Right lung (tissue), 5 donors: Measurements from ENCODE around the gene CCDC127. TPM values are rescaled to one million over a fixed set of nuclear protein-coding genes. Genes with fewer than 3 reads are reported as not detected.
"Not testable (repeated sequence)": the region's sequence is repeated elsewhere in the genome, so short reads cannot be mapped to it uniquely, and the experiment has no call there.

ENCODE experiments used
- DNase-seq, 2 donors: peaks; one replicate each; pipeline ENCODE4 v3.0.0-alpha.2; 2013
- polyA plus RNA-seq, 5 donors: library from polyadenylated mRNA; unstranded; fragments of 120-200 nt; gene quantifications; one replicate each; pipeline versions ENCODE4 v1.2.1 to v1.2.3, GENCODE V29; 2013; ENCODE audit warnings: inconsistent platforms in 1 of 5, low replicate concordance in 1 of 5; ENCODE audit not compliant: insufficient read length in 5 of 5, insufficient read depth in 1 of 5

The CCDC127 gene
- polyA plus RNA-seq, 5 donors: 11.6 to 16.1 (median 12.3) TPM

DNA sequence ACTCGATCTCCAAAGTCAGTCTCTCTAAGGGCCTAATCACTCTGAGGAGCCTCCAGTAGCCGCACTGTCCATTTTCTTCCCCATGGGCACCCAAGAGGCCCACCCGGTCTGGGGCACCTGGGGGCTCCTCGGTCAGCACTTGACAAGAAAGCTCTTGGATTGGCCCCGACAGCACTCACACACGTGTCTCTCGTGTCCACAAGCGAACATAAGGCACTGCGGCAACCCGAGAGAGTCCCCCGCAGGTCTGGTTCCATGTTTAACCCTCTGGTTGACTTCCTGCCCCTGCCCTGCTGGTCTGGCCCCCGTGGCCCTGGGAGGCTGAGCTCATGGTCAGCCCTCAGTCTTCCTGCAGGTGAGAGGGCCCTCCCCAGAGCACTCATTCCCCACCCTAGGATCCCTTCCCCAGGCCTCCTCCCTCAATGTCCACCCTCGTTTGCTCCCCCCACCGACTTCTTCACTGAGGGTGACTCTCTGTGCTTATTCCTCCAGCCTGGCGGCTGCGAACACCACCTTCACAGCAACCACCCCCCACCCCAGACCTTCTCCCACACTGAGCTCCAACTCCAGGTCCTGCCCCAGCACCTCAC lies 43.0 kb downstream of the CCDC127 start:
- DNase-seq: no peak

DNA sequence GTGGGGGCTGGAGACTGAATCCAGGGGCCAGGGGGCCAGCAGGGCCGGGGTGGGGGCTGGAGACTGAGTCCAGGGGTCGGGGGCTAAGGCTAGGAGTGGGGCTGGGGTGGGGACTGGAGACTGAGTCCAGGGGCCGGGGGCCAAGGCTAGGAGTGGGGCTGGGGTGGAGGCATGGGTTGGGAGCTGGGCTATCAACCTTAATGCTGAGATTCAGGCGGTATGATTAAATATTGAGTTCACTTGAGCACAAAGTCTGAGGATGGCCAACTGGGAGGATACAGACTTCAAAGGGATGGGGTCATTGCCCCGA lies 43.7 kb downstream of the CCDC127 start:
- no peak for DNase-seq

DNA sequence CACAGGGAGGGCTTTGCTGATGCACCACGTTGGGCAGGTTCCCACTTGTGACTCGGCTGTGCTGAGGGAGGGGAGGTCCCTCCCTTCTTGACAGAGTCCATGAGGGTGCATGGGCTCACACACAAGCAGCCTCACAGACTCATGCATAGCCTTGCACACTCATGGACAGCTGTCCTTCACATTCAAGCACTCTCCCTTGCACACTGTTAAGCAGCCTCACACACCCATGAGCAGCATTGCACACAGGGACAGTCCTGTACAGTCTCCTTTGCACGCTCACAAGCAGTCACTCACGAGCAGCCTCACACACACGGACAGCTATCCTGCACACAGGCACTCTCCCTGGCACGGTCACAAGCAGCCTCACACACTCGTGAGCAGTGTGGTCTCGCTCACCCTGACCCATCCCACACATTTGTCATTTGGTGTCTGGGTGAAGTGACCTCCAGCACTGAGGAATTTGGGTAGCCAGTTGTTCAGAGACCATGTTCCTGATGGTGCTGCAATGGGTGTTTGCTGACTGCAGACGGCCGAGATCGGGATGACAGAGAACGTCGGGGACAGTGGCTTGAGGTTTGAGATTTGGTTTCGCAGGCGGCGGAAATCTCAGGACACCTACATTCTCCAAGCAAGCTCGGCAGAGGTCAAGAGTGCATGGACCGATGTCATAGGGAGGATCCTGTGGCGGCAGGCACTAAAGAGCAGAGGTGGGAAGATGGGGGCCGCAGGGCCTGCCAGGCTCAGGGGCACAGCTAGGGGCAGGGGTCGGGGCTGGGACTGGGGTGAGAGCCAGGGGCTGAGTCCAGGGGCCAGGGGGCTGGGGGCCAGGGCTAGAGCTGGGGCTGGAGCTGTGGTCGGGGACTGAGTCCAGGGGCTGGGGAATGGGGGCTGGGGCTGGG lies 44.3 kb downstream of the CCDC127 start:
- no peak for DNase-seq

DNA sequence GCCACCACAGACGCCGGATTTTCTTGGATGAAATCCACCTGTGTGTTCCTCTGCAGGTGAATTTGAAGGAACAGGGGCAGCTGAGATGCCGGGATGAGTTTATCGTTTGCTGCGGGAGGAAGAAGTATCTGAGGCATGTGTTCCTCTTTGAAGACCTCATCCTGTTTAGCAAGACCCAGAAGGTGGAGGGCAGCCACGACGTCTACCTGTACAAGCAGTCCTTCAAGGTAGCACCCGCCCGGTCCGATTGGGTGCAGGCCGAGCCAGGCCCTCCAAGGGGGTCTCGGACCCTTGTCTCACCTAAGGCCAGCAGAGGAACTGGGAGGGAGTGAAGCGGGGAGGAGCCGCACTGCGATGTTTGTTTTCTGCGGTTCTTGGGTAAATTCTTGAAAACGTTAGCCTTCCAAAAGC lies 45.1 kb downstream of the CCDC127 start:
- DNase-seq: no peak

DNA sequence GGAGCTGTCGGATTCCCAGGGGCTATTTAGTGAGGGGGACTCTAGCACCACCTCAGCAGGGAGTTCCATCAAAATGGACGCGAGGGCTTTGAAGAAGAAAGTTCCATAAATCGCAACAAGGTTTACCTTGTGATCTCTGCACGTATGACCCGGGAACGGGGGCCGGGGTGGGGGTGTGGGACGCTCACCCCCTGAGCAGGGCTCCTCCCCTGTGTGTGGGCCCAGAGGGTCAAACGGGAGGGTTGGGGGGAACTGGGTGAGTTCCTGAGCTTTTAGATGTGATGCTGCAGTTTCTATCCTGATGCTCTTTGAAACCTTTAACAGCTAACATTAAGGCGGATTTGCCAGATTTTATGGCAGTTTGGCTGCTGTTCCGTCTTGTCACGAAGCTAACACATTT lies 45.5 kb downstream of the CCDC127 start:
- no peak for DNase-seq

DNA sequence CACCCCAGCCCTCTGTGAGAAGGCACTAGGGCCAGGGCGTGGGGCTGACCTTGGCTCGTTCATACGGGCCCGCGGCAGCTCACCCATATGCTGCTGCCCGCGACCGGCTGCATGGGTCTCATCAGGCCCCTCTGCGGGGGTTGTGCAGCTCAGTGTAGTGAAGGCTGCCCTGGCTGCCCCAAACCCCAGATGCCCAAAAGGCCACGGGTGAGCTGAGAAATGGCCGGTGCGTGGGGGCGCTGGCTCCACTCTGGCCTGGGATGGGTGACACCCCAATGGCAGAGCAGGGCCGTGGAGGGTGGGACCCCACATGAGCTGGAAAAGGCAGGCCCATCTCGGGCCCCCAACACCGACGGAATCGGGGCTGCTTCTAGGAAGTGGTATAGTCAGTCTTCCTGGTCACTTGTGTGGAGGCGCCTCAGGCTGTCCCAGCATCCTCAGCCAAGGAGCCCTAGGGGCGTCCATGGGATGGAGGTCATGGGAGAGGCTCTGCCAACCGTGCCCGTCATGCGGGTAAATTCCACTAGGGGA lies 46.1 kb downstream of the CCDC127 start:
- DNase-seq: no peak

DNA sequence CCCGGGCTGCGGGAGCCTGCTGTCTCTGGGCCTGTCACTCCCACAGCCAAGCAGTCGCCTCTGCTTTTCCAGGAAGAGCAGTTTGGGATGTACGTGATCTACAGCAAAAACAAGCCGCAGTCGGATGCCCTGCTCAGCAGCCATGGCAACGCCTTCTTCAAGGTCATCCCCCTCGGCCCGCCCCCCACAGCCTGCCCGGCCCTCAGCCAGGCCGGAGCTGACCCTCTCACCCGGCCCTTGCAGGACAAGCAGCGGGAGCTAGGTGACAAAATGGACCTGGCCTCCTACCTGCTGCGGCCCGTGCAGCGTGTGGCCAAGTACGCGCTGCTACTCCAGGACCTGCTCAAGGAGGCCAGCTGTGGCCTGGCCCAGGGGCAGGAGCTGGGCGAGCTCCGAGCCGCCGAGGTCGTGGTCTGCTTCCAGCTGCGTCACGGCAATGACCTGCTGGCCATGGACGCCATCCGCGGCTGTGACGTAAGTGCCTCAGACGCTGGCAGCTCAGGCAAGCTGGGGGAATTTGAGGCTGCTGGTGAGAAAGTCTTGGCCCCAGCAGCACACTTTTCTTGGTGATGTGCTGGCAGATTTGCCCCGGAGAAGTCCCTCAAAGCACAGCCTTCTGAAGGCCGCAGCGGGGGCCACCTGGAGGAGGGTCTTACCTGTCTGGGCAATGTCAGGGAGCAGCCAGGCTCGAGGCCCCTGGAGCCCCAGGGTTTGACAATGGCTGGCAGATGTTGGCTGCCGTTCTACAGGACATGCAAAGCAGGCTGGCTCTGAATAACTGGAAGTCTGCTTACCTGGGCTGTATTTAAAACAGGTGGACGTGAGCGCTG lies 46.8 kb downstream of the CCDC127 start:
- no peak for DNase-seq

DNA sequence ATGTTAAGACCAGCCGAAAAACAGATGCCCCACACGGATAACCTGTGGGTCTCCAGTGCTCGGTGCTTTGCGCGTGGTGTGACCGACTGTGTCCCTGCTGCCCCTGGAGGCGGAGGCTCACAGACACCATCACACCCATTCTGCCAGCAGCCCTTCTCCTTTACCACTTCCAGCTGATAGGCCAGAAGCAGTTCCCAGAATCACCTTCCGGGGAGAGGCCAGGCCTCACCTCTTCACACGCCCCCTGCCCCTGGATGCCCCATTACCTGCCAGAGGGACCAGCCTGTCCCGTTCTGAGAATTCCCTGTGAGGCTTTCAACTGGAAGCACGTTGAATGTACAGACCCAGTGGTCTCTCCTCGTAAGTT lies 48.2 kb downstream of the CCDC127 start:
- DNase-seq: no peak

DNA sequence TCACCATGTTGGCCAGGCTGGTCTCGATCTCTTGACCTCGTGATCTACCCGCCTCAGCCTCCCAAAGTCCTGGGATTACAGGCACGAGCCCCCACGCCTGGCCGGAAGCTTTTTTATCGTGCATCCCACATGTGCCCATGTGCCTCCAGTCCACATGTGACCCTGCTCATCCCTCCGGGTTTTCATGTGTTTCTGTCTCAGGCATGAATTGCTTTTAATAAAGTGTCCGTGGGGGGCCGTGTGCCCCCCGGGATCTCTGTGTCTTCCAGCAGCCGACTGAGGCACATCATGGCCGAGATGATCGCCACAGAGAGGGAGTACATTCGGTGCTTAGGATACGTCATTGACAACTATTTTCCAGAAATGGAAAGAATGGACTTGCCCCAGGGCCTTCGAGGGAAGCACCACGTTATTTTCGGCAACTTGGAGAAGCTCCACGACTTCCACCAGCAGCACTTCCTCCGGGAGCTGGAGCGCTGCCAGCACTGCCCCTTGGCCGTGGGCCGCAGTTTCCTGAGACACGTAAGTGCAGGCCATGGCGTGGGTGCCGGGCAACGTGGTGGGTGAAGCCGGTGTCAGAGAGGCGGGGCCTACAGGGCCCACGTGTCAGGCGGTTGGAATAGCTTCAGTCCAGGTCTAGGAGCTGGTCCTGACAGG lies 48.8 kb downstream of the CCDC127 start:
- DNase-seq: peak in 1 of 2 donors; percentile 32

DNA sequence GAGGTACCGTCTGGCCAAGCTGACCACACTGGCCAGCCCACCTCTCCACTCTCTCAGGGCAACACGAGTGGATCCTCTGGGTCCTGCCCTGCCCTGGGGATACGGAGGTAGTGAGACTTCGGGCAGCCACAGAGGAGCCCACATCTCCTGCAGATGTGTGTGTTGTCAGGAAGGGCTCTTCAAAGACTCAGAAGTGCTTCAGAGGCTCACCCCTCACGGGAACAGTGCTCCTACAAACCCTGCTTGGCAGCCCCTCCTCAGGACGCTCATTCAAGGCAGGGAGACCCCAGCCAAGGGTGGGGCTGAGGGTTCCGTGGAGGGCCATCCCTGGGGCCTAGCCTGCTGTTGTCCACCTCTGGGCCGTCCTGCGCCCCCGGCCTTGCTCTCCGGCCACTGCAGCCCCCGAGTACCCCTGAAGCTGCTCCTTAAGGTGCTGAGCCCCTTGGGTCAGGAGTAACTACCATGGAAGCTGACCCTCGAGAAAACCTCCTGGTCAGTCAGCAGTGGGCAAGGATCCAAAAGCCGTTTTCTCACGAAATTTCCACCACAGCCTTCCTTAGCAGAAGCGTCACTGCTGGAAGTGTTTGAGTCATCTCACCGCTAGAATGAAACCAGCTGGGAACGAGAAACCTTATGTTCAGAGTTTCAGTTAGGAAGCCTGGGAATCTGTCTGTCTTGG lies 49.8 kb downstream of the CCDC127 start:
- DNase-seq: no peak

DNA sequence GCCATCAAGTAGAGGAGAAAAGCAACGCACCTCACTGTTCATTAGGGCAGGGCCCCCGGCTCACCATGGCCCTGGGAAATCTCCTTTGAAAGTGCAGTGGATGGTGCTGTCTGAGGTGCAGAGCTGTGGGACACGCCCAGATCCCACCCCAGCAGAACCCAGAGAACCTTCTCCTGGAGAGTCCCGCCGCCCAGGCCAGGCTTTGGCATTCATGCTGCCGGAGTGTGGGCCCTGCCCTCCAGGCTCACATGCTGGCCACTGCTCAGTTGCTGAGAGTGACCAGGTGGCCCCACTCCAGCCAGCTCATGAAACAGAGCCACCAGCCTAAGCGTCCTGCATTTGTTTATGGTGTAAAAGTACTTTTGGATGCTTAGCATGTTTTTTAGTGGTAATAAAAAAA lies 50.4 kb downstream of the CCDC127 start:
- DNase-seq: no peak

DNA sequence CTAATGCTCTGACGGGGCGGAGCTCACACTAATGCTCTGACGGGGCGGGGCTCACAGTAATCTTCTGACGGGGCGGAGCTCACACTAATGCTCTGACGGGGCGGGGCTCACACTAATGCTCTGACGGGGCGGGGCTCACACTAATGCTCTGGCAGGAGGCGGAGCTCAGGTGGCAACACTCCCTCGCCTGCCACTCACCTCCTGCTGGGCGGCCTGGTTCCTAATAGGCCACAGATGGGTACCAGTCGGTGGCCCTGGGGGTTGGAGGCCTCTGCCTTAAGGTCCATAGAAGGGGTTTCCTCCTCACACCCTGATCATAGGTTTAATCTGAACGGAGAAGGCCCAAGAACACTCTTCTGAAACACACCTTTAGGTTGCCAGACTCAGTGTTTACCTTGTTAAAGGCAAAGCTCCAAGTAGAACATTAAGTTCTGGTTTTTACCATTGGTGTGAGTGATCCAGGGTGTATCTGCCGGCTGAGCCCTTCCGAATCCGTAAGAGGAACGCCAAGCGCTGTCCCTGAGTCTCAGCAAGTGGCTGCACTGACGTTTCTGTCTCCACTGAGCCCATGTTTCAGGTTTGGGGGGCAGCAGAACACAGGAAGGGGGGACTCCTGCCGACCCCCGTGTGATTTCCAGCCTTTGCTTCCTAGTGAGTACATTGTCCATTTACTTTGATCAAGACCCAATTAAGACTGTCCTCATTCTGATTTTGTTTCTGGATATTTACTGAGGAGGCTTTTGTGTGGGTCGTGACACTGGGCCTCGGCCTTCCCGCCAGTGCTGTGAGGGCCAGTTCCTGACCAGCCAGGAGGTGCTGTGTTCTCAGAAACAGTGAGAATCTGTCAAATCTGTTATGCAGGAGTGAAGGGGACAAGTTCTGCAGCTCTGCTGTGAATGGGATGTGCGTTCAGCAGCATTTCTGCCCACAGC lies 51.2 kb downstream of the CCDC127 start:
- no peak for DNase-seq

DNA sequence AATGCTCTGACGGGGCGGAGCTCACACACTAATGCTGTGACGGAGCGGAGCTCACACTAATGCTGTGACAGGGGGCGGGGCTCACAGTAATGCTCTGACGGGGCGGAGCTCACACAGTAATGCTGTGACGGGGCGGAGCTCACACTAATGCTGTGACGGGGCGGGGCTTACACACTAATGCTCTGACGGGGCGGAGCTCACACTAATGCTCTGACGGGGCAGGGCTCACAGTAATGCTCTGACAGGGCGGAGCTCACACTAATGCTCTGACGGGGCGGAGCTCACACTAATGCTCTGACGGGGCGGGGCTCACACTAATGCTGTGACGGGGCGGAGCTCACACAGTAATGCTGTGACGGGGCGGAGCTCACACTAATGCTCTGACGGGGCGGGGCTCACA lies 53.2 kb downstream of the CCDC127 start:
- not testable (repeated sequence) for DNase-seq

DNA sequence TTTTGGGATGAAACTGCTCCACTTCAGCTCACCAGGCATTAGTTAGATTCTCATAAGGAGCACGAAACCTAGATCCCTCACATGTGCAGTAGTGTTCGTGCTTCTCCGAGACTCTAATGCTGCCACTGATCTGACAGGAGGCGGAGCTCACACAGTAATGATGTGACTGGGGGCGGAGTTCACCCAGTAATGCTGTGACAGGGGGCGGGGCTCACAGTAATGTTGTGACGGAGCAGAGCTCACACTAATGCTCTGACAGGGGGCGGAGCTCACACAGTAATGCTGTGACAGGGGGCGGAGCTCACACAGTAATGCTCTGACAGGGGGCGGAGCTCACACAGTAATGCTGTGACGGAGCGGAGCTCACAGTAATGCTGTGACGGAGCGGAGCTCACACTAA lies 53.7 kb downstream of the CCDC127 start:
- DNase-seq: no peak

DNA sequence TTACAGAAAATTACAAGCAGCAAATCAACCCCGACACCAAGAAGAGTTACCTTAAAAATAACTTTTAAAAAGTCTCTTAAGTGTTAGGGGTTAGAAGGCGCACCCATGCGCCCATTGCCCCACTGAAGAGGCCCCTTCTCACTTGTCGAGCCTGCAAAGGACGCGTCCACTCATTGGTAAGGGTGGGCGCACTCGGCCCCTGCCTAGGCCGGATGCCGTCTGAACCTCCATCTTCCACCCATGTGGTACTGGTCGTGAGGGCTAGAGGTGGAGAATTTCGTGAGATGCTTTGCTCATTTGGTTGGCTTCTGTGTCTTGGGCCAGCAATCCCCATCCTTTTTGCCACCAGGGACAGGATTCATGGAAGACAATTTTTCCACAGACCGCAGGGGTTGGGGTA lies 54.1 kb downstream of the CCDC127 start:
- DNase-seq: no peak

DNA sequence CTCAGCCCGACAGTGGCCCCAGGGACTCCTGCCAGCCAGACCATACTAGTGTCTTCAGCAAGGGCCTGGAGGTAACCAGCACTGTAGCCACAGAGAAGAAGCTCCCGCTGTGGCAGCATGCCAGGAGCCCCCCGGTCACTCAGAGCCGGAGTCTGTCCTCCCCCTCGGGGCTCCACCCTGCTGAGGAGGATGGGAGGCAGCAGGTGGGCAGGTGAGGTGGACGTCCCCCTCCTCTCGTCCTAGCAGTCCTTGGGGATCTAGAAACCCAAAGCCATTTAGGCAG lies 54.7 kb downstream of the CCDC127 start:
- no peak for DNase-seq

DNA sequence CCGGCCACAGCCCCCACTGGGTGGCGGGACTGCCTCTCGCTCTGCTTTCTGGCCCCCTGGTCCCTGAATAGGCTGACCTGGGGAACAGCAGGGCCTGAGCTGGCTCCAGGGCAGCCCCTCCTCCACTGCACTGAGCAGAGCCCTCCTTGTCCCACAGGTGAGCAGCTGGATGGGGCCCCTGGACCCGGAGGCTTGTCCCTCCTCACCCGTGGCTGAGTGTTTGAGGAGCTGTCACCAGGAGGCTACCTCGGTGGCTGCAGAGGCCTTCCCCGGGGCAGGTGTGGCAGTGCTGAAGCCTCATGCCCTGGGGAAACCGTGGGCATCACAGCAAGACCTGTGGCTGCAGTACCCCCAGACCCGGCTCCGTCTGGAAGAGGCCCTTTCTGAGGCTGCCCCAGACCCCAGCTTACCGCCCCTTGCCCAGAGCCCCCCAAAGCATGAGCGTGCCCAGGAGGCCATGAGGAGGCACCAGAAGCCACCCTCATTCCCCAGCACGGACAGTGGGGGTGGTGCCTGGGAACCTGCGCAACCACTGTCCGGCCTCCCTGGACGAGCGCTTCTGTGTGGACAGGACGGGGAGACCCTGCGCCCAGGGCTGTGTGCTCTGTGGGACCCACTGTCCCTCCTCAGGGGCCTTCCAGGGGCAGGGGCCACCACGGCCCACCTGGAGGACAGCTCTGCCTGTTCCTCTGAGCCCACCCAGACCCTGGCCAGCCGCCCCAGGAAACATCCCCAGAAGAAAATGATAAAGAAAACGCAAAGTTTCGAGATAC lies 55.2 kb downstream of the CCDC127 start:
- no peak for DNase-seq

DNA sequence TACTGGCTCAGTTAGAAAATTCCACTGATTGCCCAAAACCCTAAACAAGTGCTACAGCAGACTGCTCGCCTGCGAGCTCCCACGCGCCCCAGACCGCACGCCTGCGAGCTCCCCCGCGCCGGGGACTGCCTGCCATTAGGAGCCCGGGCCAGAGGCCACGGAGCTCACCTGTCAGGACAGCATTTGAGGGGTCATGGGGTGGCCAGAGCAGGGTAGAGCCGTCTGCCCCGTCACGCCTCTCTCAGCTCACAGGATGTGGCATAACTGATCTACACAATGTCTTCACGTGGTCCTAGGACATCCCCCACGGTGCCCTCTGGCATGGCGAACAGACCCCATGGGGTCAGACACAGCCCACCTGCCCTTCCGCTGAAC lies 55.8 kb downstream of the CCDC127 start:
- no peak for DNase-seq

DNA sequence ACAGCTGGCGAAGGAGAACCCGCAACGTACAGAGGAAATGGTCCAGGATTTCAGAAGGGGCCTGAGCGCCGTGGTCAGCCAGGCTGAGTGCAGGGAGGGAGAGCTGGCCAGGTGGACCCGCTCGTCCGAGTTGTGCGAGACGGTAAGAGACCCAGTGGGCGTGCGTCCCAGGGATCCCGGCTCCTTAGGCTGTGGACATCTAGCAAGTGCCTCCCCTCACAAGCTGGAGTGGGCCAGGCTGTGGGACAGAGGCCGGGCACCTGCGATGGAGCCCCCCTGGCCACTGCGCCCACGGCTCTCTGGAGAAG lies 56.2 kb downstream of the CCDC127 start:
- no peak for DNase-seq
